ENCODE data around the gene ZNF322.

GRCh38 chr6:26629359-26629758, 30.2 kb downstream of the ZNF322 start:
- TF ChIP-seq, protein P1, sequence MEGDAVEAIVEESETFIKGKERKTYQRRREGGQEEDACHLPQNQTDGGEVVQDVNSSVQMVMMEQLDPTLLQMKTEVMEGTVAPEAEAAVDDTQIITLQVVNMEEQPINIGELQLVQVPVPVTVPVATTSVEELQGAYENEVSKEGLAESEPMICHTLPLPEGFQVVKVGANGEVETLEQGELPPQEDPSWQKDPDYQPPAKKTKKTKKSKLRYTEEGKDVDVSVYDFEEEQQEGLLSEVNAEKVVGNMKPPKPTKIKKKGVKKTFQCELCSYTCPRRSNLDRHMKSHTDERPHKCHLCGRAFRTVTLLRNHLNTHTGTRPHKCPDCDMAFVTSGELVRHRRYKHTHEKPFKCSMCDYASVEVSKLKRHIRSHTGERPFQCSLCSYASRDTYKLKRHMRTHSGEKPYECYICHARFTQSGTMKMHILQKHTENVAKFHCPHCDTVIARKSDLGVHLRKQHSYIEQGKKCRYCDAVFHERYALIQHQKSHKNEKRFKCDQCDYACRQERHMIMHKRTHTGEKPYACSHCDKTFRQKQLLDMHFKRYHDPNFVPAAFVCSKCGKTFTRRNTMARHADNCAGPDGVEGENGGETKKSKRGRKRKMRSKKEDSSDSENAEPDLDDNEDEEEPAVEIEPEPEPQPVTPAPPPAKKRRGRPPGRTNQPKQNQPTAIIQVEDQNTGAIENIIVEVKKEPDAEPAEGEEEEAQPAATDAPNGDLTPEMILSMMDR (IDR thresholded peaks at IDR 0.05): no peak
- TF ChIP-seq POLR2AphosphoS5 (IDR thresholded peaks at IDR 0.05) (no peak), EP300 (IDR thresholded peaks at IDR 0.05) (no peak), POLR2A (IDR thresholded peaks at IDR 0.05) (no peak)
